NCI-H2171 (cell line): Measurements from ENCODE around the gene RNF168.
"Not testable (repeated sequence)": the region's sequence is repeated elsewhere in the genome, so short reads cannot be mapped to it uniquely, and the experiment has no call there.

Experiments
- DNase-seq: peaks from one replicate; lab custom pipeline; 2025; lab: John Stamatoyannopoulos, UW

The RNF168 gene

GRCh38 chr3:196503196-196504076 lies at the start of gene RNF168:
Gene RNF168 (minus strand): TSS chr3:196503768. CDS start chr3:196503173, 595 bp downstream.
- peak; percentile 96 for DNase-seq

- no peak for DNase-seq
Measured at GRCh38 chr3:196552253-196552652, 48.7 kb upstream of the RNF168 start.

DNA sequence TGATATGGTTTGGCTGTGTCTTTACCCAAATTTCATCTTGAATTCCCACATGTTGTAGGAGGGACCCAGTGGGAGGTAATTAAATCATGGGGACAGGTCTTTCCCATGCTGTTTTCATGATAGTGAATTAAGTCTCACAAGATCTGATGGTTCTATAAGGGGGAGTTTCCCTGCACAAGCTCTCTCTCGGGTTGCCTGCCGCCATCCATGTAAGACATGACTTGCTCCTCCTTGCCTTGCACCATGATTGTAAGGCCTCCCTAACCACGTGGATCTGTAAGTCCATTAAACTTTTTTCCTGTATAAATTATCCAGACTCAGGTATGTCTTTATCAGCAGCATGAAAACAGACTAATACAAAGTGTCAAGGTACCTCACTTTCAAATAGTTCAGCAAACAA lies 46.6 kb upstream of the RNF168 start:
- DNase-seq = not testable (repeated sequence)

DNA sequence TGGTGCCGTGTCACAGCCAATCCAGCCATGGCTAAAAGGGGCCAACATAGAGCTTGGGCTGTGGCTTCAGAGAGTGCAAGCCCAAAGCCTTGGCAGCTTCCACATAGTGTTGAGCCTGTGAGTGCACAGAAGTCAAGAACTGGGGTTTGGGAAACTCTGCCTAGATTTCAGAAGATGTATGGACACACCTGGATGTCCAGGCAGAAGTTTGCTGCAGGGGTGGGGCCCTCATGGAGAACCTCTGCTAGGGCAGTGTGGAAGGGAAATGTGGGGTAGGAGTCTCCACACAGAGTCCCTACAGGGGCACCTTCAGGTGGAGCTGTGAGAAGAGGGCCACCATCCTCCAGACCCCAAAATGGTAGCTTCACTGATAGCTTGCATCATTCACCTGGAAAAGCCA lies 45.7 kb upstream of the RNF168 start:
- DNase-seq = not testable (repeated sequence)

DNA sequence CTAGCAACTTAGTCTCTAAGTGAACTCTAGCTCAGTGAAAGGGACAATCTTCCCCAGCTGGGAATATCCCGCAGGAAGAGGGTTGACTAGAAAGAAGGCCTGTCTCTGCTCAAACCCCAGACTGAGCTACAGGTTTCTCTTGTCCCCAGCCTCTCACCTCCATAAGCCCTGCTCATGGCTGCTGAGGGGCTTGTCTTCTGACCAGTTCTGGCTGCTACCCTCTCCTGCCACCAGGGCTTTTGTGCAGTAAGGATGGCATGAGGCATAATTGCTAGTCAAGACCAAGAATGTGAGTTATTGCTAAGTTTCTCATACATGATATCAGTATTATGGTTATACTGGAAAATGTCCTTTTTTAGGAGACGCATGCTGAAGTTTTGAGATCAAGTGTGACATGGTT lies 43.5 kb upstream of the RNF168 start:
- DNase-seq = no peak

DNA sequence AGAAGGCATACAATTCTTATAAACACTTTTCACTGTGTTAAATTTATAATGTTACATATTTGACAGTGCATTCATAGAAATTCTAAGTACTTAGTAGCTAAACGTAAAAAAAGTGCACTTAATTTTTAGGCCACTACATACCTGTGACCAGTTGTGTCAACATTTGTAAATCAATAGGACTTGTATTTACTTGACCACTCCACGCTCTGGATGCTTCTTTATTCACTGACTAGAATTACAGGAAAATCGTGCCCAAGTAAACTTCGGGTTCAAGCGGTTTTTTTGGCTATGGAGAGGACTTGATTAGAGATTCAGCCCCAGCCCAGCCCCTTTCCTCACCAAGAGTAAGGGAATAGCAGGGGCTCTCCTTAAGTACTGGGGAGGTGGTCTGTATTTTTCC lies 43.0 kb upstream of the RNF168 start:
- DNase-seq = no peak

DNA sequence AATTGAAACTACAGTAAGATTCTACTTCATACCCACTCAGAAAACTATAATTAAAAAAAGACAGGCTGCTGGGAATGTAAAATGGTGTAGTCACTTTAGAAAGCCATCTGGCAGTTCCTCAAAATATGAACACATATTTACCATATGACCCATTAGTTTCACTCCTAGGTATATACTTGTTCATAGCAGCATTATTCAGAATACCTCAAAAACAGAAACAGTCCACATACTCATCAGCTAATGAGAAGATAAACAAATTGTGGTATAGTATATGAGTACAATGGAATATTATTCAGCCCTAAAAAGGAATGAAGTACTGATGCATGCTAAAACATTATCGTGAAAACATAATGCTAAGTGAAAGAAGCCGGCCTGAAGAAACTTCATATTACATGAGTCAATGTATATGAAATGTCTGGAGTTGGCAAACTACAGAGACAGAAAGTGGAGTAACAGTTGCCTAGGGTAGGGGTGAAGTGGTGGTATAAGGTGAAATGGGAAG lies 41.0 kb upstream of the RNF168 start:
- DNase-seq = no peak

GRCh38 chr3:196541684-196542445 lies 38.3 kb upstream of the RNF168 start:
- DNase-seq = no peak

- DNase-seq = no peak
Measured at GRCh38 chr3:196537319-196537984, 33.9 kb upstream of the RNF168 start.

GRCh38 chr3:196533260-196533681 lies 29.7 kb upstream of the RNF168 start:
- no peak for DNase-seq

DNA sequence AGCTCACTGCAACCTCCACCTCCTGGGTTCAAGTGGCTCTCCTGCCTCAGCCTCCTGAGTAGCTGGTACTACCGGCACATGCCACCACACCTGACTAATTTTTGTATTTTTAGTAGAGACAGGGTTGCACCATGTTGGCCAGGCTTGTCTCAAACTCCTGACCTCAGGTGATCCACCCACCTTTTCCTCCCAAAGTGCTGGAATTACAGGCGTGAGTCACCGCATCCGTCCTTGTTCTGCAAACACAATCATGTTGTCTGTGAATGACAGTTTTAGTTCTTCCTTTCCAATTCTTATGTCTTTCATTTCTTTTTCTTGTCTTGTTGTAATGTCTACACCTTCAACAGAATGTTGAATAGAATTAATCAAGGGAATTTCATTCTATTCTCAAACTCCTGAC lies 27.9 kb upstream of the RNF168 start:
- DNase-seq = no peak

- peak; percentile 76 for DNase-seq
Measured at GRCh38 chr3:196528639-196529233, 25.2 kb upstream of the RNF168 start.

DNA sequence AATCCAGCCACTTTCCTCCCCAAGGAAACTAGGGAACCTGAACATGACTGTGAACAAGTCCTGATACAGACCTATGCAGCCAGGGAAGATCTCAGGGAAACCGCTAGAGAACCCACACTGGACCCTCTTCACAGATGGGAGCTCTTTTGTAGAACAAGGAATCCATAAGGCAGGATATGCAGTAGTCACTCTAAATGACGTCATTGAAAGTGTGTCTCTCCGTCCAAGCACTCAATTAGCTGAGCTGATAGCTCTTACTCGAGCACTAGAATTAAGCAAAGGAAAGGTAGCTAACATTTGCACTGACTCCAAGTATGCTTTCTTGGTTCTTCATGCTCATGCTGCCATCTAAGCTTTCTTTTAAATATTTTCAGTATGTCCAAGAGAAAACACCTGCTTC lies 21.6 kb upstream of the RNF168 start:
- no peak for DNase-seq

DNA sequence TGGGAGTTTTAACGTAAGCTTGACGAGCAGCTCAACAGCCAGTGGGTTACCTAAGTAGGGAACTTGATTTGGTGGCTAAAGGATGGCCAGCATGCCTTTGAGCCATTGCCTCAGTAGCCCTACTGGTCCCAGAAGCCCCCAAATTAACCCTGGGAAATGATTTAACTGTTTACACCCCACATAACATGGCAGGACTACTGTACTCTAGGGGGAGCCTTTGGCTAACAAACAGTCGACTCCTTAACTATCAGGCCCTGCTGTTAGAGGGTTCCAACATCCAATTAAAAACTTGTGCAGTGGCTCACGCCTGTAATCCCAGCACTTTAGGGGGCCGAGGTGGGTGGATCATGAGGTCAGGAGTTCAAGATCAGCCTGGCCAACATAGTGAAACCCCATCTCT lies 21.0 kb upstream of the RNF168 start:
- no peak for DNase-seq

- DNase-seq = no peak
Measured at GRCh38 chr3:196523841-196524240, 20.3 kb upstream of the RNF168 start.

DNA sequence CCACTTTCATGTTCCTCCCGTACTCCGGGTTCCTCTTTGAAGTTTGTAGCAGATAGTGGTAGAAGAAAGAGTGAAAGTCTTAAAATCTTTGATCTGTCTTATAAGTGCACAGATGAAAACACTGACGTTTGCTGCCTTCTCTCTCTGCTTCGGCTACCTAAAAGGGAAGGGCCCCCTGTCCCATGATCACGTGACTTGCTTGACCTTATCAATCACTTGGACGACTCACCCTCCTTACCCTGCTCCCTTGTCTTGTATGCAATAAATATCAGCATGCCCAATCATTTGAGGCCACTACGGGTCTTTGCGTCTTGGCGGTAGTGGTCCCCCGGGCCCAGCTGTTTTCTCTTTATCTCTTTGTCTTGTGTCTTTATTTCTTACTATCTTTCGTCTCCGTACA lies 17.7 kb upstream of the RNF168 start:
- DNase-seq = not testable (repeated sequence)

DNA sequence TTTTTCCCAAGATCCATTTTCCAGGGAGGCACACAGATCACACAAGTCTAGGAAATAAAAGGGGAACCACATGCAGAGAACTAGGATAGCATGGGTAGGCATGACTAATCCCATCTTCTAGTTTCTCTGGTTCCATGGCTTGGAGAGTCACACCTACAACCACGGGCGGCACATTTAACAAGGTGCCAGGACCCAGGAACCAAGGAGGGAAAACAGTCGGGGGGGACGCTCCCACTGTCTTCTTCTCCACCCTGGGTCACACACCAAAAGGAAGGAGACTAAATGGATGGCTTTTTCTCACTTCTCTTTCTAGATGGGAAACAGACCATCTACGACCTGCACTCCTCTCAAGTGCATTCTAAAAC lies 16.1 kb upstream of the RNF168 start:
- DNase-seq = no peak

DNA sequence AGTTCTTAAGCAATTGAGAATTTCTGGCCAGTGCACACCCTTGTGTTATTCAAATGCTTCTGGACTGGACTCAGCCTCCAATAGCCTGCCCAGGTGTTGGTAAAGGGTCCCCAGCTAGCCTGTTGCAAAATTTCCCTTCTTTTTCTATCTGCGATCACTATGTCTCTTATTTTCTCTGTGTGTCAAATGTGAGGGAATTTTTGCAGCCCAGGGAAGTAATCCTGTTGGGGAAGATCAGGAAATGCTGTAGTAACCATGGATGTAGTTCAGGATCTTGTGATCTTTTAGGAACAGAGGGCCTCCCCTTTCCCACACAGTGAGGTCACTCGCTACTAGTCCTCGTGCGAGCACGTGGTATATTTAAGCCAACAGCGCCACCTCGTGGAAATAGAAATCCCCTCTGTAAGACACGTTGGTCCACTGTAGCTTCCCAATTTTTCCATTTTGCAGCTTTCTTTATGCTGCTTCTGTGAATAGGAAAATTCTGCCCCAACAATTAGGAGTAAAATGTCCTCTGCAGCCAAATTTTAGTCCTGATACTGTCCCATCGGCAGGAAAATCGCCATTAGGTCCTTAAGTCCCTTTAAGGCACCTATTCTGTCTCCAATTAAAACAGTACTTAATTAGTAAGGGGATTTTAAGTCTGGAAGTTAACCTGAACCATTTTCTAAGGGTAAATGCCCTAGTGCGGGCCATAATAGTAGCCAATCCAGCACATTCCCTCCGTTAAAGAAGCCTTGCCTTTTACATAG lies 15.6 kb upstream of the RNF168 start:
- peak; percentile 44 for DNase-seq

GRCh38 chr3:196517919-196518318 lies 14.4 kb upstream of the RNF168 start:
- peak; percentile 92 for DNase-seq

DNA sequence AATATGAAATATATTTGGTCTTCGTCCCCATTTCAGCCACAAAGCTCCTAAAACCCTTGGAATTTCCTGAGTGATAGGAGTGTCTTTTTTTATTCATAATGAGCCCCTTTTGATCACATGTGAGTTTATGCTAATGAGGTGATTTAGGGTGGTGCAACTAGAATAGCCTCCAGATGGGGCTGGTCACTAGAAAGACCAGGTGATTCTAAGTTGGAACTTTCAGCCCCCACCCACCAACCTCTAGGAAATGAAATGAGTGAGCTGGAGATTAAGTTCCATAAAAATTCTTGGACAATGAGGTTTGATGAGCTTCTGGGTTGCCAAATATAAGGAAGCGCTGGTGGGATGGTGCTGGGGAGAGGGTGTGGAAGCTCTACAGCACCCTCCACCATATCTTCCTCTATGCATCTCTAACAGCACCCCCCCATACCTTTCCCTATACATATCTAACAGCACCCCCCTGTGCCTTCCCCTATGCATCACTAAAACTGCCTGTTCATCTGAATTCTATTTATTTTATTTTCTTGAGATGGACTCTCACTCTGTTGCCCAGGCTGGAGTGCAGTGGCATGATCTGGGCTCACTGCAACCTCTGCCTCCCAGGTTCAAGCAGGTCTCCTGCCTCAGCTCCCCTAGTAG lies 13.7 kb upstream of the RNF168 start:
- no peak for DNase-seq
